SKM-1 treated with dmso at 0.1 percent for 144 hours (cell line): ENCODE data around the gene IMPA2.
A peak's percentile ranks its signal among the peaks of the same experiment; 100 is the strongest.
"Not testable (repeated sequence)": the region's sequence is repeated elsewhere in the genome, so short reads cannot be mapped to it uniquely, and the experiment has no call there.

Experiments used
- DNase-seq: peaks from one replicate; lab custom pipeline; 2025; ENCODE audit not compliant: unreplicated experiment; lab: John Stamatoyannopoulos, UW

Gene IMPA2

GRCh38 chr18:11960743-11961380 is 20.4 kb upstream of the IMPA2 start:
- DNase-seq: no peak

- no peak for DNase-seq
These were observed 18.7 kb upstream of the IMPA2 start for GRCh38 chr18:11962597-11962996.

- no peak for DNase-seq
These were observed 17.3 kb upstream of the IMPA2 start for GRCh38 chr18:11963991-11964484.

GRCh38 chr18:11969904-11970835 is 11.1 kb upstream of the IMPA2 start:
- no peak for DNase-seq

GRCh38 chr18:11970836-11971226 is 10.5 kb upstream of the IMPA2 start:
- not testable (repeated sequence) for DNase-seq

- no peak for DNase-seq
These were observed 8.7 kb upstream of the IMPA2 start for GRCh38 chr18:11972371-11973174.

GRCh38 chr18:11974741-11975325 is 6.5 kb upstream of the IMPA2 start:
- DNase-seq: no peak

- DNase-seq: no peak
These were observed 5.6 kb upstream of the IMPA2 start for GRCh38 chr18:11975723-11976122.

- DNase-seq: no peak
These were observed 4.8 kb upstream of the IMPA2 start for GRCh38 chr18:11976315-11977152.

GRCh38 chr18:11977153-11977466 is 4.2 kb upstream of the IMPA2 start:
- DNase-seq: no peak

GRCh38 chr18:11978956-11979355 is 2.4 kb upstream of the IMPA2 start:
- DNase-seq: no peak

- no peak for DNase-seq
These were observed 1.2 kb upstream of the IMPA2 start for GRCh38 chr18:11980163-11980493.

GRCh38 chr18:11980494-11981191 is 664 bp upstream of the IMPA2 start:
- DNase-seq: peak; percentile 98

GRCh38 chr18:11981543-11982366 is 448 bp downstream of the IMPA2 start:
- peak; percentile 41 for DNase-seq

GRCh38 chr18:11982981-11983380 is 1.7 kb downstream of the IMPA2 start:
- DNase-seq: no peak

GRCh38 chr18:11983592-11983991 is 2.3 kb downstream of the IMPA2 start:
- no peak for DNase-seq

GRCh38 chr18:11984091-11984490 is 2.8 kb downstream of the IMPA2 start:
- no peak for DNase-seq

GRCh38 chr18:11985586-11985985 is 4.3 kb downstream of the IMPA2 start:
- no peak for DNase-seq

- peak; percentile 57 for DNase-seq
These were observed 4.8 kb downstream of the IMPA2 start for GRCh38 chr18:11986061-11986460.
